ENCODE data around the gene WNT3A. TPM values are rescaled to one million over a fixed set of nuclear protein-coding genes. Genes with fewer than 3 reads are reported as not detected.

WNT3A gene
- total and polyA plus RNA-seq, 2 of the 4 experiments (the other 2 are of a cell fraction): not detected

GRCh38 chr1:228035844-228036243 lies 29.0 kb downstream of the WNT3A start:
- Histone ChIP-seq H3K9me1 (ENCODE audit: insufficient read depth, low read length) (no peaks in the 10 kb centered on the region), H3K9me3 (ENCODE audit: control insufficient read depth, insufficient read depth, low read length) (no peaks in the 10 kb centered on the region), H2BK20ac (ENCODE audit: low read depth, low read length) (no peak overlapping the region), H3K4me2 (ENCODE audit: low read depth, low read length) (no peak overlapping the region), H3K4me3 (ENCODE audit: insufficient read depth, low read depth, low read length) (no peak overlapping the region), H4K8ac (ENCODE audit: low read depth in 2 of 2, low read length in 2 of 2) (no peak overlapping the region), H2BK5ac (ENCODE audit: low read depth, low read length, poor library complexity, severe bottlenecking) (no peak overlapping the region), H3K56ac (ENCODE audit: extremely low read depth, insufficient read depth, low read length) (no peak overlapping the region), H2AFZ (replicated peaks; ENCODE audit: low read length, poor library complexity) (no peak overlapping the region), H2AK9ac (replicated peaks; ENCODE audit: low read depth, low read length, poor library complexity) (no peak overlapping the region), H4K20me1 (ENCODE audit: insufficient read depth, low read length) (no peaks in the 10 kb centered on the region), H3K4ac (ENCODE audit: low read depth, low read length) (no peak overlapping the region), H4K91ac (ENCODE audit: insufficient read depth, low read depth, low read length) (no peak overlapping the region), H3K23ac (ENCODE audit: low read depth, low read length) (no peak overlapping the region), H3K36me3 (ENCODE audit: control insufficient read depth, insufficient read depth, low read length) (no peaks in the 10 kb centered on the region), H3K18ac (ENCODE audit: low read depth, low read length) (no peak overlapping the region), H3K79me1 (ENCODE audit: low read depth in 1 of 2, low read length in 2 of 2) (no peaks in the 10 kb centered on the region), H3K9ac (ENCODE audit: low read depth, low read length) (no peak overlapping the region), H3K27me3 (ENCODE audit: control insufficient read depth, insufficient read depth, low read length) (peaks cover 39% of the 10 kb centered on the region), H2BK15ac (ENCODE audit: low read depth, low read length) (no peak overlapping the region), H4K5ac (ENCODE audit: low read depth, low read length) (no peak overlapping the region), H3K27ac (ENCODE audit: insufficient read depth, low read length) (no peak overlapping the region), H2BK120ac (ENCODE audit: low read depth, low read length) (no peak overlapping the region), H2AK5ac (ENCODE audit: low read depth, low read length) (no peak overlapping the region), H3K14ac (replicated peaks; ENCODE audit: low read depth, low read length) (no peak overlapping the region), H3K4me1 (ENCODE audit: control insufficient read depth, insufficient read depth, low read length) (no peaks in the 10 kb centered on the region)
- WGBS, 2 experiments (ENCODE audit: extremely low coverage in 2 of 2, insufficient read length in 1 of 2): no CpG with 5 or more reads among the region's 5 CpGs
- CTCF ChIA-PET: no interaction called here
- intact Hi-C loops (cut with micrococcal nuclease) (no loop called here), dilution Hi-C loops (cut with HindIII; ENCODE audit: low sequenced_read_pairs, unreplicated experiment) (no loop called here), in situ Hi-C loops (cut with MboI; ENCODE audit: low sequenced_read_pairs) (no loop called here)
- POLR2A ChIA-PET (ENCODE audit: unreplicated experiment): no interaction called here
- no peak for DNase-seq
- ATAC-seq (ENCODE audit: low read depth): no peak
- BruUV-seq (replicated peaks): no TSS peak
- TF ChIP-seq POLR2A (IDR thresholded peaks at IDR 0.05; ENCODE audit: low read depth, low read length) (no peak), MAFK (IDR thresholded peaks at IDR 0.05; ENCODE audit: low read depth, low read length) (no peak), RAD21 (IDR thresholded peaks at IDR 0.05; ENCODE audit: low read length) (no peak), CEBPB (IDR thresholded peaks at IDR 0.05; ENCODE audit: low read depth, low read length) (no peak), MXI1 (IDR thresholded peaks at IDR 0.05; ENCODE audit: borderline replicate concordance, low read depth, low read length) (no peak), FOS (IDR thresholded peaks at IDR 0.05; ENCODE audit: low read depth, low read length) (no peak), SMC3 (IDR thresholded peaks at IDR 0.05; ENCODE audit: low read depth, low read length) (no peak), CHD1 (IDR thresholded peaks at IDR 0.05; ENCODE audit: low read depth, low read length) (no peak), RFX5 (IDR thresholded peaks at IDR 0.05; ENCODE audit: low read depth, low read length) (no peak), USF2 (IDR thresholded peaks at IDR 0.05; ENCODE audit: low read depth, low read length) (no peak), RCOR1 (IDR thresholded peaks at IDR 0.05; ENCODE audit: insufficient replicate concordance, low read length) (no peak), NFE2L2 (IDR thresholded peaks at IDR 0.05; ENCODE audit: low read depth, low read length) (no peak)
- TF ChIP-seq, protein P1, sequence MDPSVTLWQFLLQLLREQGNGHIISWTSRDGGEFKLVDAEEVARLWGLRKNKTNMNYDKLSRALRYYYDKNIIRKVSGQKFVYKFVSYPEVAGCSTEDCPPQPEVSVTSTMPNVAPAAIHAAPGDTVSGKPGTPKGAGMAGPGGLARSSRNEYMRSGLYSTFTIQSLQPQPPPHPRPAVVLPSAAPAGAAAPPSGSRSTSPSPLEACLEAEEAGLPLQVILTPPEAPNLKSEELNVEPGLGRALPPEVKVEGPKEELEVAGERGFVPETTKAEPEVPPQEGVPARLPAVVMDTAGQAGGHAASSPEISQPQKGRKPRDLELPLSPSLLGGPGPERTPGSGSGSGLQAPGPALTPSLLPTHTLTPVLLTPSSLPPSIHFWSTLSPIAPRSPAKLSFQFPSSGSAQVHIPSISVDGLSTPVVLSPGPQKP (IDR thresholded peaks at IDR 0.05; ENCODE audit: borderline replicate concordance, low read depth, low read length): no peak
- TF ChIP-seq, protein P2, sequence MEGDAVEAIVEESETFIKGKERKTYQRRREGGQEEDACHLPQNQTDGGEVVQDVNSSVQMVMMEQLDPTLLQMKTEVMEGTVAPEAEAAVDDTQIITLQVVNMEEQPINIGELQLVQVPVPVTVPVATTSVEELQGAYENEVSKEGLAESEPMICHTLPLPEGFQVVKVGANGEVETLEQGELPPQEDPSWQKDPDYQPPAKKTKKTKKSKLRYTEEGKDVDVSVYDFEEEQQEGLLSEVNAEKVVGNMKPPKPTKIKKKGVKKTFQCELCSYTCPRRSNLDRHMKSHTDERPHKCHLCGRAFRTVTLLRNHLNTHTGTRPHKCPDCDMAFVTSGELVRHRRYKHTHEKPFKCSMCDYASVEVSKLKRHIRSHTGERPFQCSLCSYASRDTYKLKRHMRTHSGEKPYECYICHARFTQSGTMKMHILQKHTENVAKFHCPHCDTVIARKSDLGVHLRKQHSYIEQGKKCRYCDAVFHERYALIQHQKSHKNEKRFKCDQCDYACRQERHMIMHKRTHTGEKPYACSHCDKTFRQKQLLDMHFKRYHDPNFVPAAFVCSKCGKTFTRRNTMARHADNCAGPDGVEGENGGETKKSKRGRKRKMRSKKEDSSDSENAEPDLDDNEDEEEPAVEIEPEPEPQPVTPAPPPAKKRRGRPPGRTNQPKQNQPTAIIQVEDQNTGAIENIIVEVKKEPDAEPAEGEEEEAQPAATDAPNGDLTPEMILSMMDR (conservative IDR thresholded peaks at IDR 0.05; ENCODE audit: low read depth, low read length): no peak
